ENCODE results near the gene SLC25A13. TPM values are rescaled to one million over a fixed set of nuclear protein-coding genes. Genes with fewer than 3 reads are reported as not detected.

SLC25A13 gene
- polyA plus RNA-seq, 4 donors: 34.4 to 47.7 (median 39.9) TPM

- DNase-seq (ENCODE audit: low read depth in 4 of 4, low spot score in 2 of 4): no peak
Measured at GRCh38 chr7:96212474-96212873, 109.4 kb downstream of the SLC25A13 start.

GRCh38 chr7:96211954-96212353 lies 109.9 kb downstream of the SLC25A13 start:
- DNase-seq (ENCODE audit: low read depth in 4 of 4, low spot score in 2 of 4): no peak

GRCh38 chr7:96205665-96206064 lies 116.2 kb downstream of the SLC25A13 start:
- DNase-seq (ENCODE audit: low read depth in 4 of 4, low spot score in 2 of 4): no peak

GRCh38 chr7:96204601-96205000 lies 117.3 kb downstream of the SLC25A13 start:
- DNase-seq (ENCODE audit: low read depth in 4 of 4, low spot score in 2 of 4): no peak

GRCh38 chr7:96203786-96204185 lies 118.1 kb downstream of the SLC25A13 start:
- DNase-seq (ENCODE audit: low read depth in 4 of 4, low spot score in 2 of 4): no peak

- DNase-seq (ENCODE audit: low read depth in 4 of 4, low spot score in 2 of 4): no peak
Measured at GRCh38 chr7:96202102-96202501, 119.8 kb downstream of the SLC25A13 start.

- DNase-seq (ENCODE audit: low read depth in 4 of 4, low spot score in 2 of 4): no peak
Measured at GRCh38 chr7:96200740-96201139, 121.2 kb downstream of the SLC25A13 start.

- DNase-seq (ENCODE audit: low read depth in 4 of 4, low spot score in 2 of 4): no peak
Measured at GRCh38 chr7:96199421-96199820, 122.5 kb downstream of the SLC25A13 start.

GRCh38 chr7:96198047-96198636 lies 123.8 kb downstream of the SLC25A13 start:
- DNase-seq (ENCODE audit: low read depth in 4 of 4, low spot score in 2 of 4): no peak

- no peak for DNase-seq (ENCODE audit: low read depth in 4 of 4, low spot score in 2 of 4)
Measured at GRCh38 chr7:96196676-96197075, 125.2 kb downstream of the SLC25A13 start.

GRCh38 chr7:96189129-96189820 lies 132.6 kb downstream of the SLC25A13 start:
- DNase-seq (ENCODE audit: low read depth in 4 of 4, low spot score in 2 of 4): no peak

GRCh38 chr7:96188591-96188991 lies 133.3 kb downstream of the SLC25A13 start:
- DNase-seq (ENCODE audit: low read depth in 4 of 4, low spot score in 2 of 4): no peak

GRCh38 chr7:96188174-96188581 lies 133.7 kb downstream of the SLC25A13 start:
- no peak for DNase-seq (ENCODE audit: low read depth in 4 of 4, low spot score in 2 of 4)

- no peak for DNase-seq (ENCODE audit: low read depth in 4 of 4, low spot score in 2 of 4)
Measured at GRCh38 chr7:96187735-96188134, 134.2 kb downstream of the SLC25A13 start.

GRCh38 chr7:96184783-96185182 lies 137.1 kb downstream of the SLC25A13 start:
- no peak for DNase-seq (ENCODE audit: low read depth in 4 of 4, low spot score in 2 of 4)

GRCh38 chr7:96183163-96183670 lies 138.7 kb downstream of the SLC25A13 start:
- no peak for DNase-seq (ENCODE audit: low read depth in 4 of 4, low spot score in 2 of 4)

GRCh38 chr7:96182424-96183158 lies 139.3 kb downstream of the SLC25A13 start:
- DNase-seq (ENCODE audit: low read depth in 4 of 4, low spot score in 2 of 4): no peak

GRCh38 chr7:96181174-96181573 lies 140.7 kb downstream of the SLC25A13 start:
- no peak for DNase-seq (ENCODE audit: low read depth in 4 of 4, low spot score in 2 of 4)

- no peak for DNase-seq (ENCODE audit: low read depth in 4 of 4, low spot score in 2 of 4)
Measured at GRCh38 chr7:96179837-96180236, 142.1 kb downstream of the SLC25A13 start.

- no peak for DNase-seq (ENCODE audit: low read depth in 4 of 4, low spot score in 2 of 4)
Measured at GRCh38 chr7:96179341-96179740, 142.6 kb downstream of the SLC25A13 start.

GRCh38 chr7:96178581-96178980 lies 143.3 kb downstream of the SLC25A13 start:
- no peak for DNase-seq (ENCODE audit: low read depth in 4 of 4, low spot score in 2 of 4)

- no peak for DNase-seq (ENCODE audit: low read depth in 4 of 4, low spot score in 2 of 4)
Measured at GRCh38 chr7:96177353-96177752, 144.5 kb downstream of the SLC25A13 start.

All from left renal cortex interstitium (tissue), 4 donors.